ENCODE measurements around the gene RPA3. TPM values are rescaled to one million over a fixed set of nuclear protein-coding genes. Genes with fewer than 3 reads are reported as not detected.

RPA3 gene
- total RNA-seq, 2 donors from 2014 or later = 101 to 103 TPM

Other genes with a start within 250 kb of the RPA3 start
- under 1 TPM; 0.16 to 0.29 TPM for gene COL28A1, start 182.7 kb downstream of the RPA3 start, total RNA-seq
- 10 to 100 TPM; 49.5 to 60.7 TPM for gene MIOS, start 151.7 kb downstream of the RPA3 start, total RNA-seq
- 10 to 100 TPM; 23.7 to 31.4 TPM for gene UMAD1, start 77.9 kb downstream of the RPA3 start, total RNA-seq

Data from activated T-cell treated with anti-CD3 and anti-CD28 coated beads, Interleukin-2, amount 50 U/mL, for 72 hours (primary cell).